PC-3 (cell line): ENCODE measurements around the gene CRTAC1. TPM values are rescaled to one million over a fixed set of nuclear protein-coding genes. Genes with fewer than 3 reads are reported as not detected.

Experiments
- ATAC-seq: fragments of 200-7000 bp; cut with Tn5 transposase; 2 replicates; pipeline ENCODE4 v1.9.1; 2020; ENCODE audit warnings: mild to moderate bottlenecking, moderate library complexity
- BruUV-seq: library from RNA; stranded (reverse); fragments of 400-500 nt; replicated peaks from 2 replicates; lab custom pipeline; 2021; lab: Mats Ljungman, UMichigan
- CTCF ChIA-PET: fragments of 300-600 bp; sonication (Branson Sonifier 250); formaldehyde crosslinking; loops from one replicate; lab custom pipeline; 2022; ENCODE audit warnings: antibody characterized with exemption; lab: Charles Lee
- POLR2A ChIA-PET: fragments of 300-600 bp; sonication (Branson Sonifier 250); formaldehyde crosslinking; loops from one replicate; lab custom pipeline; 2022; ENCODE audit warnings: antibody characterized with exemption; ENCODE audit not compliant: unreplicated experiment; lab: Charles Lee
- DNase-seq: peaks from one replicate; pipeline ENCODE4 v3.0.0-alpha.2; 2015
- H2AFZ ChIP-seq: fragments of 300-600 bp; sonication (generic); 2 replicates; pipeline ENCODE4 v1.6.0; 2016; ENCODE audit warnings: antibody characterized with exemption, low read length
- H3F3A ChIP-seq: fragments of 300-600 bp; sonication (generic); one replicate; pipeline ENCODE4 v1.6.0; 2017; ENCODE audit warnings: antibody characterized with exemption, low read length, control low read depth, mild to moderate bottlenecking; ENCODE audit not compliant: unreplicated experiment
- H3K27ac ChIP-seq: fragments of 300-600 bp; sonication (generic); 2 replicates; pipeline ENCODE4 v1.5.1; 2016; ENCODE audit warnings: mild to moderate bottlenecking, low read length
- H3K27me3 ChIP-seq: fragments of 300-600 bp; sonication (generic); 2 replicates; pipeline ENCODE4 v1.6.1; 2016; ENCODE audit warnings: low read length, mixed read lengths
- H3K36me3 ChIP-seq: fragments of 300-600 bp; sonication (generic); 2 replicates; pipeline ENCODE4 v1.6.1; 2016; ENCODE audit warnings: low read depth, mixed run types, low read length, mixed read lengths
- H3K4me1 ChIP-seq: fragments of 300-600 bp; sonication (generic); 2 replicates; pipeline ENCODE4 v1.5.1; 2016; ENCODE audit warnings: low read length; ENCODE audit not compliant: insufficient read depth
- H3K4me2 ChIP-seq: fragments of 300-600 bp; sonication (generic); 2 replicates; pipeline ENCODE4 v1.6.0; 2016; ENCODE audit warnings: low read length
- H3K4me3 ChIP-seq: fragments of 300-600 bp; sonication (generic); 2 replicates; pipeline ENCODE4 v1.5.1; 2016; ENCODE audit warnings: mild to moderate bottlenecking, low read length, mixed read lengths
- H3K79me2 ChIP-seq: fragments of 300-600 bp; sonication (generic); 2 replicates; pipeline ENCODE4 v1.6.1; 2017; ENCODE audit warnings: low read length, mixed read lengths
- H3K9ac ChIP-seq: fragments of 300-600 bp; sonication (generic); 2 replicates; pipeline ENCODE4 v1.6.0; 2016; ENCODE audit warnings: mild to moderate bottlenecking, low read length
- H3K9me2 ChIP-seq: fragments of 300-600 bp; sonication (generic); replicated peaks from 2 replicates; pipeline ENCODE4 v1.6.1; 2016; ENCODE audit warnings: mixed run types, low read length, mixed read lengths
- H3K9me3 ChIP-seq: fragments of 300-600 bp; sonication (generic); 2 replicates; pipeline ENCODE4 v1.6.1; 2016; ENCODE audit warnings: low read length, mixed read lengths
- H4K20me1 ChIP-seq: fragments of 300-600 bp; sonication (generic); 2 replicates; pipeline ENCODE4 v1.6.1; 2016; ENCODE audit warnings: low read length, mixed read lengths
- CTCF ChIP-seq: fragments of 300-600 bp; sonication (generic); conservative IDR thresholded peaks from 2 replicates; pipeline ENCODE4 v1.5.1; 2017; ENCODE audit warnings: antibody characterized with exemption, low read depth, mild to moderate bottlenecking, low read length
- EZH2 ChIP-seq: fragments of 300-600 bp; sonication (generic); IDR thresholded peaks from one replicate; pipeline ENCODE4 v1.6.1; 2017; ENCODE audit warnings: antibody characterized with exemption, mild to moderate bottlenecking, low read length; ENCODE audit not compliant: unreplicated experiment
- EZH2phosphoT487 ChIP-seq: fragments of 300-600 bp; sonication (generic); IDR thresholded peaks from 2 replicates; pipeline ENCODE4 v1.6.1; 2018; ENCODE audit warnings: mild to moderate bottlenecking, antibody characterized with exemption, low read length, borderline replicate concordance
- intact Hi-C: fragments of 100-400 bp; cut with micrococcal nuclease; formaldehyde crosslinking; loops from 2 replicates; pipeline ENCODE4 v1.9.0; 2023
- total RNA-seq: library from RNA; depleted of rRNA; stranded (reverse); fragments of >200 nt; gene quantifications from 2 replicates; pipeline ENCODE4 v1.2.3, GENCODE V29; 2014

CRTAC1 gene
- total RNA-seq, 1 experiment from 2014 or later: not detected

DNA sequence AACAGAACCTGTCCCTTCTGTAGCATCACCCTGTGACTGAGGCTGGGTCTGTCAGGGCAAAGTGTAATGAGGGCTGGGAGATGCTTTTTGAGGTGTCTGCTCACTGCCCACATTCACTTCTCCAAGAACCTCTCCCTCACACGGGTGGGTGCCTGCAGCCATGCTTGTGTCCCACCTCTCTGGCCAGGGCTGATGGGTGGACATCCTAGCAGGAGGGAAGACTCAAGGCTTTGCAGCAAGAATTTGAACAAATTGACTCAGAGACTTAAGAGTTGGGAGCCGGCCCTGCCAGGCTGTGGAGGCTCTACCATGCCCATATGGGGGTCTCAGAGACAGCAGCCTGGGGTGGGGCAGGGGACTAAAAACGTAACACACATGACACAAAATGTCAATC, 147.3 kb downstream of the CRTAC1 start:
- H3K9me3 ChIP-seq: no peaks in the 10 kb centered on the region
- ATAC-seq: no peak; the same call in 1 of the 2 replicates
- H3F3A ChIP-seq: no peaks in the 10 kb centered on the region
- H3K9ac ChIP-seq: peak overlapping the region; percentile 72
- no peak overlapping the region for H2AFZ ChIP-seq
- no peaks in the 10 kb centered on the region for H3K79me2 ChIP-seq
- intact Hi-C loops: no loop called here
- H3K4me1 ChIP-seq: peaks cover 32% of the 10 kb centered on the region
- BruUV-seq: no TSS peak
- no peaks in the 10 kb centered on the region for H3K27me3 ChIP-seq
- ChIA-PET CTCF (no interaction called here), POLR2A (interaction anchor here (0.5 kb wide), 1 partner anchor 120 kb away, joined by 3 read pairs; no protein-coding TSS in a partner anchor)
- no peak for TF ChIP-seq EZH2
- TF ChIP-seq EZH2phosphoT487: no peak
- no peak for TF ChIP-seq CTCF
- H3K27ac ChIP-seq: peak overlapping the region; percentile 94
- H4K20me1 ChIP-seq: no peaks in the 10 kb centered on the region
- DNase-seq: no peak
- H3K36me3 ChIP-seq: no peaks in the 10 kb centered on the region
- H3K4me2 ChIP-seq: peak overlapping the region; percentile 54
- H3K4me3 ChIP-seq: no peak overlapping the region
- H3K9me2 ChIP-seq: no peaks in the 10 kb centered on the region

DNA sequence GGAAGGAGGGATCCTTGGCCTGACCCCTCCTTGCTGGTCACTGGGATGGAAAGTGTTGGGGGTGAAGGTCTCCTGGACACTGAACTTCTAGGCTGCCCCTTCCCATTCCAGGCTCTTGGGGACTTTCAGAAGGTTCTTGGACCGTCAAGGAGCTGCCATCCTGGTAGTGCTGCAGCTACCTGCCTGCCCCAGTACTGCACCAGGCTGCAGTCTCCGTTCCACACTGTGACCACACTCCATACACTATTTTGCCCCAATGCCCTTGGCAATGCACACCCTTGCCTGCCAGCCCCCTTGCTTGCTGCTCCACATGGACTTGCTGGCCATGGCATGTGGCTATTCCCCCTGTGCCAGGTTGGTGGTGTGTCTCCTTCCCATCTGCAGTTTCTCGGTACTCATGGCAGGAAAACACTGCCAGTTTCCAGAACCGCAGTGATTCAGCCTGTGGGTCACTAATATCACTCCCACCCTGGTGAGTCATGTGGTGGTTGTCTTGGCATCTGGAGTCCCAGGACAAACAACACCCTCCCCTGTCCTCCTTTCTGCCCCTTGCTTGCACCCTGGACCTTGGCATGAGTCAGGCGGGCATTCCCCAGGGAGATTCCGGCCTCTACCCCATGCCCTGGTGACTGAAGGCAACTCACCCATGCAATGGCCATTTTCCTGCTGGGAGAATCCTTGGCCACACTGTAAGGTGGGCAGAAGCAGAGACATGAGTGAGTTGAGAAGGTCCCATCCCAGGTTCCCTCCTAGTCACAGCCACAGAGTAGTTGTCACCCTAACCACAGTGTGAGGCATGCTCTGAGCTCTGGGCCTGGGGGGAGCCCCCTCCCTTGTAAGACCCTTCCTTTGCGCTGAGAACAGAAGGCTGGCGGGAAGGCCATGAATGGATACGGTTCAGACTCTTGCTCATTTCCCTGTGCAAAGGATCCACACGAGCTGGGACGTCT, 148.0 kb downstream of the CRTAC1 start:
- no peaks in the 10 kb centered on the region for H3K9me3 ChIP-seq
- no peak overlapping the region for H3K4me3 ChIP-seq

More for the DNA sequence above, 148.0 kb downstream of the CRTAC1 start:
- Histone ChIP-seq H4K20me1 (no peaks in the 10 kb centered on the region), H3F3A (no peaks in the 10 kb centered on the region), H3K9ac (peak overlapping the region; percentile 72), H3K79me2 (no peaks in the 10 kb centered on the region), H3K27ac (peak overlapping the region; percentile 94), H3K4me1 (peaks cover 28% of the 10 kb centered on the region), H3K9me2 (no peaks in the 10 kb centered on the region), H3K36me3 (no peaks in the 10 kb centered on the region), H3K27me3 (no peaks in the 10 kb centered on the region), H3K4me2 (peak overlapping the region; percentile 54), H2AFZ (no peak overlapping the region)
- TF ChIP-seq CTCF (no peak), EZH2phosphoT487 (no peak), EZH2 (no peak)
- no TSS peak for BruUV-seq
- intact Hi-C loops: no loop called here
- ChIA-PET CTCF (no interaction called here), POLR2A (interaction anchor here (0.5 kb wide), 1 partner anchor 120 kb away, joined by 3 read pairs; no protein-coding TSS in a partner anchor)
- peak; percentile 91 for ATAC-seq
- peak; percentile 94 for DNase-seq
